ENCODE measurements around the gene EML4. TPM values are rescaled to one million over a fixed set of nuclear protein-coding genes. Genes with fewer than 3 reads are reported as not detected.

Gene EML4
- total and polyA plus RNA-seq, 10 donors, result 25.4 to 176 (median 88.2) TPM

DNA sequence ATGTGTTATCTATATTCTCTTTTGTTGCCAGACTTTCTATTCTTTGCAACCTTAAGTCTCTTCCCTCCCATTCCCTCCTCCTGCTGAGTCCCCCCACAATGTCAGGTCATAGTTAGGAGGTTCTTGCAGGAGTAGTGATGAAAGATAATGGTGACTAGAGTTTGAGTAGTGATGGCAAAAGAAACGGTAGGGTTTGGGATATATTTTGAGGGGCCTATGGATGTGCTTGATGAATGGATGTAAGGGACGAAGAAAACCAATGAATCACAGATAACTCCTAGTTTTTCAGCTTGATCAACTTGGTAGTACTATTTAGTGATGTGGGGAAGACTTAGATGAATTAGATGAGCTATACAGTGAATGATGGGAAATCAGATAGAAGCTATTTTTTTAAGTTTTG lies 21.0 kb downstream of the EML4 start:
- 84 to 95% (median 87%) methylated on average over 2 of the region's 2 CpGs for WGBS, 5 donors

GRCh38 chr2:42191285-42192009 lies 22.3 kb downstream of the EML4 start:
- Histone ChIP-seq H3K36me3 (peaks cover 0 to 3% (median 0%) of the 10 kb centered on the region in 6 donors), H3K4me1 (peaks cover 35 to 100% (median 79%) of the 10 kb centered on the region in 6 donors), H3K9me3 (no peaks in the 10 kb centered on the region), H3K27me3 (replicated peaks in 1 of 7) (no peaks in the 10 kb centered on the region), H3K4me3 (no peak overlapping the region), H3K27ac (no peak overlapping the region)
- 87 to 93% (median 90%) methylated on average over 10 of the region's 10 CpGs for WGBS, 5 donors
- DNase-seq, result no peak
- intact Hi-C loops (cut with DNase I; ENCODE audit: low total_unique reads), result no loop called here
- TF ChIP-seq POLR2A (IDR thresholded peaks at IDR 0.05), result no peak
- no peak for TF ChIP-seq CTCF (IDR thresholded peaks at IDR 0.05 in 8 of 11, conservative IDR thresholded peaks at IDR 0.05 in 3 of 11)
- TF ChIP-seq POLR2AphosphoS5 (IDR thresholded peaks at IDR 0.05), result no peak

More for the DNA sequence above, 21.0 kb downstream of the EML4 start:
- Histone ChIP-seq H3K4me3 (no peak overlapping the region), H3K9me3 (no peaks in the 10 kb centered on the region), H3K27me3 (replicated peaks in 1 of 7) (no peaks in the 10 kb centered on the region), H3K27ac (no peak overlapping the region), H3K36me3 (peaks cover 0 to 3% (median 0%) of the 10 kb centered on the region in 6 donors), H3K4me1 (peaks cover 26 to 100% (median 78%) of the 10 kb centered on the region in 6 donors)
- no peak for TF ChIP-seq POLR2AphosphoS5 (IDR thresholded peaks at IDR 0.05)
- no peak for TF ChIP-seq POLR2A (IDR thresholded peaks at IDR 0.05)
- no peak for TF ChIP-seq CTCF (IDR thresholded peaks at IDR 0.05 in 8 of 11, conservative IDR thresholded peaks at IDR 0.05 in 3 of 11)
- DNase-seq, result no peak
- intact Hi-C loops (cut with DNase I; ENCODE audit: low total_unique reads), result no loop called here

DNA sequence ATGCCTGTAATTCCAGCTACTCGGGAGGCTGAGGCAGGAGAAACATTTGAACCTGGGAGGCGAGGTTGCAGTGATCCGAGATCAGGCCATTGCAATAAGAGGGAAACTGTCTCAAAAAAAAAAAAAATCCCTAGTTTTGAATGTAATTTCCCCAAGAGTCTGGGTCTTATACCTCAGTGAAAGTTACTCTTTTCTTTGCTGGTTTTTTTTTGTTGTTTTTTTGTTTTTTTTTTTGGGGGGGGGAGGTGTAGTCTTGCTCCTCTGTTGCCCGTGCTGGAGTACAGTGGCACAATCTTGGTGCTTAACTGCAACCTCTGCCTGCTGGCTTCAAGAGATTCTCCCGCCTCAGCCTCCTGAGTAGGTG lies 22.8 kb downstream of the EML4 start:
- intact Hi-C loops (cut with DNase I; ENCODE audit: low total_unique reads), result no loop called here
- no peak for DNase-seq
- Histone ChIP-seq H3K9me3 (no peaks in the 10 kb centered on the region), H3K4me3 (no peak overlapping the region), H3K4me1 (peaks cover 41 to 100% (median 82%) of the 10 kb centered on the region in 6 donors), H3K36me3 (peaks cover 0 to 3% (median 0%) of the 10 kb centered on the region in 6 donors), H3K27ac (peak overlapping the region in 1 of 8 donors; percentile 74), H3K27me3 (replicated peaks in 1 of 7) (no peaks in the 10 kb centered on the region)
- TF ChIP-seq CTCF (IDR thresholded peaks at IDR 0.05 in 8 of 11, conservative IDR thresholded peaks at IDR 0.05 in 3 of 11), result no peak
- TF ChIP-seq POLR2AphosphoS5 (IDR thresholded peaks at IDR 0.05), result no peak
- TF ChIP-seq POLR2A (IDR thresholded peaks at IDR 0.05), result no peak
- 88 to 97% (median 90%) methylated on average over 5 of the region's 5 CpGs for WGBS, 5 donors

Data from spleen (tissue), 11 donors.